Stimulated activated CD8-positive, alpha-beta memory T cell treated with anti-CD3 and anti-CD28 coated beads, Interleukin-12 subunit alpha, Interleukin-12 subunit beta, amount 100 ng/mL, for 4 hours (primary cell): Measurements from ENCODE around the gene RXRB.

Source experiments
- DNase-seq: peaks from one replicate; pipeline ENCODE4 v3.0.0-alpha.2; 2020; ENCODE audit warnings: low read depth

Gene RXRB

DNA sequence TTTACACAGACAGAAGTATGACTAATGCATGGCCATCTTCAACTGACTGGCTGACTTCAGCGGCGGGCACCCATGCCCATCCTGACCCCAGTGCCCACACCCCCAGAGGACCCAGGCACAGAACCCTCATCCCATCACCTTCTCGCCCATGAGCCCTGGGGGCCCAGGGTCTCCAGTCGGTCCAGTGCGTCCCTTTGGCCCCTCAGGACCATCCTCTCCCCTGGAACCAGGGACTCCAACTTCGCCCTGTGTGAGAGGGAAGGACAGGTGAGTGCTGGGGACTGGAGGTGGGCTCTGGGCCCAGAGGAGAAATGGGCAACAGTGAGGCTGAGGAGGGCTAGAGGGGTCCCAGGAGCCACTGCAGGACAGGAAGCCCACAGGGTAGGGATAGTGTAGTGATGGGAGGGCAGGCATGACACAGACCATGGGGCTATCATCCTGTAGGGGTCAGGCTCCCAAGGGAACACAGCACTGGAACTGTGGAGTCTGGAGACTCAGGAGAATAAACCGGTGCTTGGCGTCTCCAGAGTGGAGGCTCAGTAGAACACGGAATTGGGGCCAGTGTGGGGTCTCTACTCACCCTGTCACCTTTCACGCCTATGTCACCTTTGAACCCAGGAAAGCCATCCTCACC lies 24.9 kb downstream of the RXRB start:
- no peak for DNase-seq

- no peak for DNase-seq
Observed at GRCh38 chr6:33174784-33175183, 25.7 kb downstream of the RXRB start.

- no peak for DNase-seq
Observed at GRCh38 chr6:33173535-33174180, 26.8 kb downstream of the RXRB start.

GRCh38 chr6:33172688-33173534 lies 27.6 kb downstream of the RXRB start:
- DNase-seq, result no peak

- DNase-seq, result no peak
Observed at GRCh38 chr6:33171880-33172687, 28.4 kb downstream of the RXRB start.

GRCh38 chr6:33171016-33171879 lies 29.2 kb downstream of the RXRB start:
- no peak for DNase-seq

GRCh38 chr6:33170176-33171015 lies 30.1 kb downstream of the RXRB start:
- no peak for DNase-seq

- no peak for DNase-seq
Observed at GRCh38 chr6:33169291-33170175, 30.9 kb downstream of the RXRB start.

DNA sequence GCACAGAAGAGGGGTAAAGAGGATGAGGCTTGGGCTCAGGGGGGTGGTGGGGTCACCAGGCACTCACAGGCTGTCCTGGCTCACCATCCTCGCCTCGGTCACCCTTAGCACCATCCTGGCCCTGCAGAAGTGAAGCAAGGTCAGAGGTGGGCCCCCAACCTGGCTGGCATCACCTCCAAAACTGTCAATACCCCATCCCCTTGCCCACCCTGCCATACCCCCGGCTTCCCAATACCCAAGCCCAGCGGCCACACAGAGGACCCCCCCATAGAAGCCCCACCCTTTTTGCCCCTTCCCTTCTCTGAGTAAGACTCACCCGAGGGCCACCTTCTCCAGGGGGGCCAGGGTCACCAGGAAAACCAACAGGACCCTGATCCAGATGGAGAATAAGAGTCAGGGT lies 31.8 kb downstream of the RXRB start:
- DNase-seq, result no peak

- no peak for DNase-seq
Observed at GRCh38 chr6:33168284-33168601, 32.2 kb downstream of the RXRB start.

DNA sequence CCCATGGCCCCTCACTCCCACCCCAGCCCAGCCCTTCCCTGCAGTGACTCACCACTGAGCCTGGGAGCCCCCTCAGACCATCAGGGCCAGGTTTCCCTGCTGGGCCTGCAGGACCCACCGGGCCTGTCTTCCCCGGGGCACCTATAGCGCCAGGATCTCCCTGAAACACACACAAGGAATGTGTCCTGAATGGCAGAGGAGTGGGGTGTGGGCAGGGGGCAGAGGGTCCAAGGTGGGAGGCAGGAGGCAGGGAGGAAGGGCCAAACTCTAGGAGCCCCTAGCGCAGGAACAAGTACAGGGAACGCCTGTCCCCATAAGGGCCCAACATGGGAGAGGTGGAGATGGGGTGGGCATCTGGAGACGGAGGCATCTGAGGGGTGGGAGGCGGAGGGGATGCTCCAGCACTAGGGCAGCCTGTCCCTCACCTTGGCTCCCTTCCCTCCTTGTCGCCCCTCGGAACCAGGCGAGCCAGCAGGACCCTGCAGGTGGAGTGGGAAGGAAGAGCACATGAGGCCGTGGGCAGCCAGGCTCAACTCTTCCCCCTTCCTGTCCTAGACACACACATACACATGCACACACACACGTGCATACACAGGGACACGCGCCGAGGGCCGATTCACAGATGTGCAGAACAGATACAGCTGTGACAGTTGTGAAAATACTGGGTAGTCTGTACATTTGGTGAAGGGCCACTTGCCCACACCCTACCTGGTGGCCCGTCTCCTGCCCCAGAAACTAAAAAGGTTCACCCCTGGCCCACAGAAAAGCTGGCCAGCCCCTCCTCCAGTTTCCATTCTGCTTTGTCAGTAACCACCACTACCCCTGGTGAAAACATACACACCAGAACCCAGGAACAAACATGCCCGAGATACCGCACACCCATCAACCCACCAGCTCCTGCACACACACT lies 32.8 kb downstream of the RXRB start:
- DNase-seq, result no peak

- no peak for DNase-seq
Observed at GRCh38 chr6:33166811-33167210, 33.7 kb downstream of the RXRB start.

- DNase-seq, result no peak
Observed at GRCh38 chr6:33166363-33166762, 34.1 kb downstream of the RXRB start.

DNA sequence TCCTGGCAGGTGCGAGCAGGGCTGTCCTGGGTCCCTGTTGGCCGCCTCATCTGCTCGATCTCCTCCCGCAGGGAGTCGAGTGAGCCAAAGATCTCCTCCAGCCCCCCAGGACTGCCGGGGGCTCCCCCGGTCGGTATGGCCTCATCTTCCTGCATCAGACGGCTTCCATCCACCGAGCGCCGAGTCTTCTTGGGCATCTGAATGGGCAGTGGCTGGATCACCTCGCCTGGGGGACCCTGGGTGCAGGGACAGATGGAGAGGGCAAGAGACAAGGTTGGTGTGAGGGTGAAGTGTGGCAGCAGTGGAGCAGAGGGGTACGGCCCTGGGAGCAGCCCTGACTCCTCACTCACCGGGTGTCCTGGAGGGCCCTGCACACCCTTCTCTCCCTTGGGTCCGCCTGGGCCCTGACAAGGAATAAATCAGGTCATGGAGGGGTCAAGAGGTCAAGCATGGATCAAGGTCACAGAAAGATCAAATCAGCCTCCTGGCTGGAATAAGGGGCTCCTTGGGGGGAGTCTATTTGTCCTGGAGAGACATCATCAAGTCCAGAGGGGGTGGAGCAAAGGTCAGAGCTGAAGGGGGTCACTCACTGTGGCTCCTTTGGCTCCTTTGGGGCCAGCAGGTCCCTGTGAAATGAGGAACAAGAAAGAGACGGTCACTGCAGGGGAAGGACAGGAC lies 34.7 kb downstream of the RXRB start:
- DNase-seq, result no peak

- DNase-seq, result no peak
Observed at GRCh38 chr6:33164665-33165373, 35.6 kb downstream of the RXRB start.

- DNase-seq, result no peak
Observed at GRCh38 chr6:33164176-33164575, 36.3 kb downstream of the RXRB start.

GRCh38 chr6:33163540-33163939 lies 36.9 kb downstream of the RXRB start:
- DNase-seq, result no peak
